ENCODE measurements around the gene FAM131C.
"Not testable (repeated sequence)": the region's sequence is repeated elsewhere in the genome, so short reads cannot be mapped to it uniquely, and the experiment has no call there.

The FAM131C gene

DNA sequence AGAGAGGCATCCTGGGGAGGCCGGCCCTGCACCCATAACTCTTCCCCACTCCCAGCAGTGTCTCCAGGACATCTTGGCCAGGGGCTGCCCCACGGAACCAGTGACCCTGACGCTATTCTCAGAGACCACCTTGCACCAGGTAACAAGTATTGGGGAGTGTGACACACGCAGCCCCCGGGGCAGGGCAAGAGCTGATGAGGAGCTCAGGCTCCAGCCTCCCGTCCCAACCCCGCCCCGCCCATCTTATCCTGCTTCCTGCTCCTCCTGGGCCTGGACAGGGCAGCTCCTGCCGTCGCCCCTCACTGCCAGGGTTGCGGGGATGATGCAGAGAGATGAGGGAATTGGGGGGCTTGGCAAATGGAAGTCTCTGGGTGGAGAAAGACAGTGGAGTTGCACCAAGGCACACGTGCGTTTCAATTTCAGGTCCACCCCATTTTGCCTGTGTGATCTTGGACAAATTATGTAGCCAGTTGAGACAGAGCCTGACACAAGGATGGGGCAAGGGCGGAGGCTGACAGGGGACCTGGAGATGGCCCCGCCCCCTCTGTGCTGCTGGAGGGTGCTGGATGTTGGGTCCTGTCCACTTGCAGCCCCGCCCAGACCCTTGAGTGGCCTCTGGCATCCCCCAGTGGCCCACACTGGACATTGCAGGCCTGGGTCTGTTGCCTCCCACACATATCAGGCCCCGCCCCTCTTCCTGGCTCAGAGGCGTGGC lies 40.9 kb downstream of the FAM131C start:
- DNase-seq, result peak; percentile 67

DNA sequence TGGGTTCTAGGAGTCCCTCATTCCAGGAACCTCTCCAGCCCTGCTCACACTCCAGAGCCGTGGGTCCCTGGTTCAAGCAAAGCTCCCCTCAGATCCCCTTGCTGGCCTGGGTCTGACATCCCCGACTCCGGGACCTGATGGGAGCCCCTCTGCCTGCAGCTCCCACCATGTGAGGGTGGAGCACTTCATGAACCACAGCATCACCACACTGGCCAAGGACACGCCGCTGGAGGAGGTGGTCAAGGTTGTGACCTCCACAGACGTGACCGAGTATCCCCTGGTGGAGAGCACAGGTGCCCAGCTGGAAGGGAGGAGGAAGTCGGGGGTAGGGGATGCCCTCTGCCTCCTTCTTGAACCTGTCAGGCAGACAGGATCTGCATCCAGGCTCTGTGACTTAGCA lies 41.9 kb downstream of the FAM131C start:
- DNase-seq, result no peak

DNA sequence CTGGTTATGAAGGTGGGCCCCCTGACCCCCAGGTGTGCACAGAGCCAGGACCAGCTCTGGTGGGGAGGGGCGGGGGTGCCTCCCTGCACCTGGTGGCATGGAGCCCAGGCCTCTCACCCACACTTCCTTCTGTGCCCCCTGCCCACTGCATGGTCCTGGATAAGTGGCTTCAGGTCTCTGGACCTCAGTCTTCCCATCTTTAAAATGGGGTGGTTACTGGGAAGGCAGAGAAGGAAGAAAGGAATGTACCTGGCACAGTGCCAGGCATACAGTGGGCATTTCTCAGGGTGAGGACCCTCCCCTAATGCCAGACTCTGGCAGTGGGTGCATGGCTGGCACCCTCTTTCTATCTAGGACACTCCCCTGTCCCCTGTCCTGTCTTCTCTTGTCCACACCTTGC lies 44.2 kb downstream of the FAM131C start:
- no peak for DNase-seq

DNA sequence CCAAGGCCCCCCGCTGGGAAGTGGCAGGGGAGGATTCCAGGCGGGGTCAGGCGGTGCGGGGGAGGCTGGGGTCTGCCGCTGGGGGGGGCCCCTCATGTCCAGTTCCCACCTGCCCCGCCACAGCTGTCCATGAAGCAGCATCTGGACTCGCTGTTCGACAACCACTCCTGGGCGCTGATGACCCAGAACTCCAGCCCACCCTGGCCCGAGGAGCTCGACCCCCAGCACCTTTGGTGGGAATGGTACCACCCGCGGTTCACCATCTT lies 44.5 kb downstream of the FAM131C start:
- not testable (repeated sequence) for DNase-seq

DNA sequence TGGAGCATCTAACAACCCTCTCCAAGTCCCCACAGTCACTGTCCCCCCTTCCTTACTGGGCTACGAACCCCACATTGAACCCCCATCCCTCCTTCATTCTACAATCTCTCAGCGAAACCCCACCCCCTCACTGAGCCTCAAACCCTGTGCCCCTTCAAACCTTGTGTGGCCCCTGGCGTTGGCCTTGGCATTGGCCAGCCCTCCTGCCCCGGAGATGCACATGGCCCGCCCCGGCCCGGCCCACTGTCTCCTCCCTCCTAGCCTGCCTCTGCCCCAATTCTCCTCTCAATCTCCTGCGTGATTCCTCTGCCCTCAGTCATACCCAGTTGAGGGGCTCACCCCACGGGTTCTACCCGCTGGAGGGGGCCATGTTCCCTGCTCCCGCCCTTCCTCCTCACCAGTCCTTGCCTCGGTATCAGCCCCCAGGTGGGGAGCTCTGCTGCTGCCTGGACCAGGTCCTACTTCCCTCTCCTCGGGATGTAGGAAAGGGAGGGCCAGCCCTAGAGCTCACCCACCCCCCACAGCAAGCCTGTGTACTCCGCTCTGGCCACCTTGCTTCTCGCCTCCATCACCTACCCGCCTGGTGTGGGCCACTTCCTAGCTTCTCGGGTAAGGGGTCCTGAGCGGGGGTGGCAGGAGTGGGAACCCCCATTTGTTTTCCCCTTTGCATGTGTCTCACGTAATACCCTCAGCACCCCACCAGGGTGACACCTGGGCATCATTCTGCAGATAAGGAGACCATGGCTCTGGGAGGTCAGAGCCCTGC lies 45.0 kb downstream of the FAM131C start:
- no peak for DNase-seq

DNA sequence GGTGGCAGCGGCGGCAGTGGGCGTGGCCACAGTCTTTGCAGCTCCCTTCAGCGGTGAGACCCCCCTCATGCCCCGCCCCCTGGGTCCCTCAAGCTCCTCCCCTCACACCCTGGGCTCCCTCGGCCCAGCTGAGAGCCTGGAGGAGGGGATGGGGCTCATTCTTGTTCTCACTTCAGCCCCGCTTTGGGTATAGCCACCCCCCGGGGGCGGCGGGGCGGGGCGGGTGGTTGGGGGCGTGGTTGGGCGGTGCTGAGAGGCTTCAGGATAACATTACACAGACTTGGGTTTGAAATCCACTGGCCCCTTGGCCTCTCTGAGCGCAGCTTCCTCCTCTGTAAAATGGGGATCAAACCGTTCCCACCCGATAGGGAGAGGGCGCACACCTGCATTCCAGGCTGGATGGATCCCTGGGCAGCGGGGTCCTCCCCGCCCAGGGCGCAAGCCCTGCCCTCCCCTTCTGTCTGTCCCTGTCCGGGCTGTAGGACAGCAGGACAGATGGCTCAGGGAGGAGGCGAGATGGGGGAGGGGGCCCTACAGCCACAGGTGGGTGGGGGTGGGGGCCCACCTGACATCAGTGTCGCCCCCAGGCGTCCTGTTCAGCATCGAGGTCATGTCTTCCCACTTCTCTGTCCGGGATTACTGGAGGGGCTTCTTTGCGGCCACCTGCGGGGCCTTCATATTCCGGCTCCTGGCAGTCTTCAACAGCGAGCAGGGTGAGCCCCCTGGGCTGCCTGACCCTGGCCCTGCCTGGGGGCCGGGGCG lies 46.5 kb downstream of the FAM131C start:
- DNase-seq, result no peak

DNA sequence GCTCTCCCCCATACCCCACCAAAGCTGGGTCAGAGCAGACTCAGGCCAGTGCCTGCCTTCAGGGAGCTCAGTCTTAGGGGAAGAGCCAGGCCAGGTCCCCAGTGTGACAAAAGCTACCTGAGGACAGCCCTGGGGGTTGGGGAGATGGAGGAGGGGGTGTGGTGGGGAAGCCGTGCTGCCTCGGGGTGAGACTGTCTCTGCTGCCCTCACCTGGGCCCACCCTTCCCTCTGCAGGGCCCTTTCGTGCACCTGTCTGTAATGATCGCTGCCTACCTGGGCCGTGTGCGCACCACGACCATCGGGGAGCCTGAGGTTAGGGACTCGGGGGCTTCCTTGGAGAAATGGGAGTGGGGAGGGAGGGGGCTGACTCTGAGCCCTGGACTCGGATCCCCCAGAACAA lies 47.1 kb downstream of the FAM131C start:
- DNase-seq, result not testable (repeated sequence)

DNA sequence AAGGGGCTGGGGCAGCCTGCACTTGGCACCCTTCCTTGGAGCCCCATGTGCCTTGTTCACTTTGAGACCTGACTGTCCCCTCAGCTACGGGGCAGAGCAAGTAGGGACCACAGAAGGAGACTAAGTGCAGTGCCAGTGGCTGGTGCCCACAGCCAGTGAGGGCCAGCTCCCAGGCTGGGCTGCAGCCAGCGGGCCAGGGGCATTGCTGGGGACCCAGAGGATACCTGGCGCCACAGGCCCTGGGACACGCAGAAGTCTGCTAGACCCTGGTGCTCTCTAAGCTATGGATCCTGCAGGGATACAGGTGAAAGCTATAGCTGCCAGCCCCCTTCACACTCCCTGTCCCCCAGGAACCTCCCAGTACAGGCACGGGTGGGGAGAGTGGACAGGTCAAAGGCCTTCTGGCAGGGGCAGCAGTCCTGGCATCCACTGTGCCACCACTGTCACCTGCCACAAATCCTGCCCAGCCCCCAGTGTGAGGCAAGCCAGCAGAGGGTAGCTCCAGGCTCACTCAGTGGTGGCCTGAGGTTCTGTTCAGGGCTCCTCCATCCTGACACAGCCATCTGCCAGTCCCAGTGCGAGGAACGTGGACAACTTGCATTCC lies 50.3 kb downstream of the FAM131C start:
- DNase-seq, result no peak

DNA sequence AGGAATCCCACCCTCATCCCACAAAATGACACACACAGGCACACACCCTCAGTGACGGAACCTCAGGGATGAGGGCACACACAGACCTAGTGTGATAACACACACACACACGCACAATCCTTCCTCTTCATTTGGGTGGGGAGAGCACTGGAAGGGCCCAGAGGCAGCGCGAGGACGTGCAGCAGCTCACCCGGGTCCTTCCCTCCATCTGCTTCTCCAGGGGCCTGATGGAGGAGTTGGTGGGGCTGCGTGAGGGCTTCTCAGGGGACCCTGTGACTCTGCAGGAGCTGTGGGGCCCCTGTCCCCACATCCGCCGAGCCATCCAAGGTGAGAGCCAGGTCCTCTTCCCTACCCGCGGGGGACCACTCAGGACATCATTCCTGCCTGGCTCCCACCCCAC lies 51.1 kb downstream of the FAM131C start:
- no peak for DNase-seq

DNA sequence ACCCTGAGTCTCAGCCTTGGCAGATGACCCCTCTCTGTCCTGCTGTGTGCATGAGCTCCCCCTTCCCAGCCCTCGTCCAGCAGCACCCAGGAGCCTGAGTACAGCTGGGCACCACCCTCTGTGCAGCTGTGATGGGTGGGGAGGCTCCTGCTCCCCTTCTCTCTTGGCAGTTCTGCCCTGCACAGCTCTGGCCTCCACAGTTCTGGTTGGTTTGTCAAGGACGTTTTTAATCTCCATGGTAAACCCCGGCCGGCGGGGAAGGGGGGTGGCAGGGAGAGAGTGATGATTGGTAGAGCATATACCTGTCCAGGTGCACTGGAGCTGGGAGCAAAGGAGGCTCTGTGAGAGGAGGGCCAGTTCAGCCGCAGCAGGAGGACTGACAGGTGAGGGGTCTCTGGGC lies 51.8 kb downstream of the FAM131C start, which contains the start of gene CLCNKA:
TSS of gene CLCNKA (plus strand) at position 356 of the 400 bp plus-strand sequence. CDS start 584 bp downstream, outside the sequence.
- DNase-seq, result no peak

DNA sequence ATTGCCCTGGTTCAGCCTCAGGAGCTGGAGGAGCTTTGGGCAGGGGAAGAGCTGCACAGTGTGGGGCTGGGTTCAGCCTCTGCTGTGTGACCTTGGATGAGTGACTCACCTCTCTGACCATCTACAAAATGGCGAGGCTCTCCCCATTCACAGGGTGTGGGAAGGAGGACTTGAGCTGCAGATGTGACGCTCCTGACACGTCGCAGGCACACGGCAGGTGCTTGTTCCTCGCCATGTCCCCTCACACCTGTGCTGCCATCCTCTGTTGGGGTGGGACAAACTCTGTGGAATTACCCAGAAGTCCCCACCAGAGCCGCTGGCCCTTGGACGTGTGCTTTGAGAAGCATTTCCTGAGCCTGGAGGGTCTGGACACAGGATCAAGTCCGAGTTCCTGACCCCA lies 52.6 kb downstream of the FAM131C start:
- not testable (repeated sequence) for DNase-seq

DNA sequence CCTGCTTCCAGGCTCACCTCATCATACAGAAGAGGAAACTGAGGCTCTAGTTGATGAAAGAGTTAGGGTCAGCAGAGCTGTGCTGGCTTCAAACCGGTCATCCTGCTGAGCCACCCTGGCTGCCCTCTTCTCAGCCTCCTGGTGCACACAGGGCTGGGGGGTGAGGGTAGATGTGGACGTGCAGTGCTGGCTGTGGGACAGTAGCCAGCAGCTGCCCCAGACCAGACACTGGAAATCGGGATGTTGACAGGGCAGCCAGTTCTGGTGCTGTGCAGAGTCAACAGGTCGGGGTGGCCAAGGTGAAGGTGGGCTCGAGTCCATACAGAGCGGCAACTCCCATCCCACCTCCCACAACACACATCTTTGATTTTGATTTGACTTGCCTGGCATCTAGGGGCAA lies 53.1 kb downstream of the FAM131C start:
- DNase-seq, result no peak

DNA sequence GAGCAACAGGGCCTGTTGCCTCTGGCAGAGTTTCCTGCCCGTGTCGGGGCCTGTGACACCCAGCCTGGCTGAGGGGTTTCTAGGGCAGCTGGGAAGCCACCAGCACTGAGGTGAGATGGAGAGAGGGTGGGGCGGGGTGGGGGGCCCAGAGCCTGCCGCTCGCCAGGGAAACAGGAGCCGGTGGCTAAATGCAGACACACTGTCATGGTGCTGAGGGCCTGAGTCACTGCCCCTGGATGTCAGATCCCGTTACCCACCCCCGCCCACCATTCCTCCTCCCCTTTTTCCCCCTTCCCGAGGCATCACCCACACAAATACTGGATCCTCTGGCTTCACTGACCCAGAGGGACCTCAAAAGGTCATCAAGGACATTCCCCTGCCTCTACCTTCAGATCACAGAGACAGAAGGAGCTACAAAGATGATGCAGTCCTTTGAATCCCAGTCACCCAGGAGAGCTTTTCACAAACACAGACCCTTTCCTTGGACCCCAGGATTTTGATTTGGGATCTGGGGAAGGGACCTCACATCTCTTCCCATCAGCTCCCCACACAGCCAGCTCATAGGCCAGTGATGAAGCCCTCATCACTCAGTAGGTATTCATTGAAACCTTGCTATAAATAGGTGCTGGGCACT lies 53.7 kb downstream of the FAM131C start:
- DNase-seq, result no peak

DNA sequence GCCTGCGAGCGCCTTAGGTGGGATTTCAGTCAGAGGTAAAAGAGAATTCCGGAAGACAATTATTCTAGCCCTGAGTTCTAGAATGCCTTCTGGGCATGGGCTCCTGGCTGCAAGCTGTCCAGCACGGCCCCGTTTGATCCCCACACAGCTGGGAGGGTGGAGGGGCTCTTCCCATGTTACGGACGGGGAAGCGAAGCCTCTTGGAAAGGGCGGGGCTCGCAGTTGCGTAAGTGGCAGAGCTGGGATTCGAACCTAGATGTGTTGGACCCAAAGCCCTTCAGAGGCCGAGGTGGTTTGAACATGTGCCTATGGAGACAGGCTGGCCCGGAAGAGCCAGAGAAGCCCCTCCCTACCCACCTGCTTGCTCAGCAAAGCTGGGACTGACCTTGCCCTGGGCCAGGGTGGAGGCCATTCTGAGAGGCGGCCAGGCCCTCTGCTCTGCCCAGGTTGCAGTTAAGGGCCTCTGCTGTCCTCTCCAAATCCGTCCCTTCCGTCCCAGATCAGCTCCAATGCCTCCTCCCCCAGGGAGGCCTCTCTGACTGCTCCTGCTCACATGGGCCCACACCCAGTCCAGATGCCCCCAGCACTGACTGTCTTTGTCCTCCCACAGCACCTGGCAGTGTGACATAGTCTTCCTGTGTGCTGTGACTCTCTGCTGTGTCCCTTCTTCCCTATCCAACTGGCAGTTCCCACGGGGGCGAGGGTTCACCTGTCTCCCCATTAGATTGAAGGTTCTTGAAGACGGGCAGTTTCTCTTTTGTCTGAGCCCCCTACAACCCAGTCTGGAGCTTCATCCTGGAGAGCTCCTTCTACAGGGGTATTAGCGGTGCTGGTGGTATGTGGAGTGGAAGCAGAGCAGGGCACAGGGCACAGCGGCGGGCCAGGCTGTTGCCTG lies 54.5 kb downstream of the FAM131C start:
- no peak for DNase-seq

DNA sequence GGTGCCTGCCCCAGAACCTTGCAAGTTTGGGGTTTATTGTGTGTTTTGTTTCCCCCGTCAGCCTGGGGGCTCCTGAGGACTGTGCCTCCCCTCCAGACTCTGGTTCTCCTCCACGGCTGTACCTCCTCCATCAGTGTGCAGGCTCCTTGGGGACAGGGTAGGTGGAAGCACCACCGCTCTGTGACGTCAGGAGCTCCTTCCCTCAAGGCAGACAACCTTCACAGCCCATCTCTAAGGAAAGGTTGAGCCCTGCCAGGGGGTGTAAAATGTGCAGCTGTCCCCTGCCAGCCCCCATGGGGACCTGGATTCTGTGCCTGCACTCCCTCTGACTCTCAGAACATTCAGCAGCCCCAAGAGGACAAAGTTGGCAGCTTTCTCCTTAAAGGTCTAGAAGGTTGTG lies 55.1 kb downstream of the FAM131C start:
- DNase-seq, result no peak

DNA sequence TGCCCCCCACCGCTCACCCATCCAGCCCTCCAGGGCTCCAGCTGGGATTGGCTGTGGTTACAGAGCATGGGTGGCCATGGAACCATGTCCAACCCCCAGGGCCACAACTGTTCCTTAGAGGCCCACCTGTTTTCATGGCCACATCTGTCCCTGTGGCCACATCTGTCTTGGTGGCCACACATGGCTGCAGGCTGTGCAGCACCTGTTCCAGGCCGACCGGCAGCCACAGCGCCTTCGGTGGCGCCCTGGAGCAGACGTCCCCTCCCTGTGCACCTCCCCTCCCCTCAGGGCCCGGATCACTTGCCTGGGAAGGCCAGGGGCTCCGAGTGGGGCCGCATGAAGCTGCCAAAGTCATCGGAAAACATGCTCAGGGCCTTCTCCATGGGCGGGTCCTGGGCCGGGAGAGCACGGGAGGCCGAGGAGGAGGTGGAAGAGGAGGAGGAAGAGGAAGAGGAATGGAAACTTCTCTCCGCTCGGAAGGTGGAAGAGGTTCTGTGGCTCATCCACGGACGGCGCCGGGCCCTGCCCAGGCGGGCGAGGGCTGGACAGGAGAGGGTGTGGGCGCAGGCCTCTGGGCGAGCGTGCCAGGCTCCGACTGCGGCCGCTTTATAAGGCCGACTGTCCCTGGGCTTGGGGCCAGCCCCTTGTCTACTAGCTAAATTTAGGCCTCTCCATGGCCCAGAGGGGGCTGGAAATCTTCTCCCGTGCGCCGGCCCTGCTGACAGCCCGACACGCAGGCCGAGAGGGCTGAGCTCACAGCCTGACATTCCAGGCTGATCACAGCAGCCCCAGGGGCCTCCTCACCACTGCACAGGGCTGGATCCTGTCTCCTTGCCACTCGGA lies 55.8 kb downstream of the FAM131C start, which contains the start of gene HSPB7:
TSS of gene HSPB7 (minus strand) at position 583 of the 843 bp plus-strand sequence. CDS start at position 503, 80 bp downstream.
- DNase-seq, result peak; percentile 23

DNA sequence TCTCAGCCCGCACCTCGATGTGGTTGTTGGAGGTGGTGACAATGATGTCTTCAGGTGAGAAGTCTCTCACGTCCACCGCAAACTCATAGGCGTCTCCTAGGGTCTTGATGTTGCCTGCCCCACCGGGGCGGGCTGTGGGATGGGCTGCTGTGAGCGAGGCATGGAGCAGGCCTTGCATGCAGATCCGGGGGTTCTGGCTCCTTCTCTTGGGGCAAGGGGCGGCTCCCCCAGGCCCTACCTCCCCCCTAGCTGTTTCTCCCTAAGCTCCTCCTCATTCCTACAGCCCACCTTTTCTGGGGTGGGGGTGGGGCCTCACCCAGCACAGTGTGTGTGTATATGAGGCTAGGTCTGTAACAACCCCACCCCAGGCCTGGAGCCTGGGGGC lies 56.4 kb downstream of the FAM131C start:
- DNase-seq, result no peak

DNA sequence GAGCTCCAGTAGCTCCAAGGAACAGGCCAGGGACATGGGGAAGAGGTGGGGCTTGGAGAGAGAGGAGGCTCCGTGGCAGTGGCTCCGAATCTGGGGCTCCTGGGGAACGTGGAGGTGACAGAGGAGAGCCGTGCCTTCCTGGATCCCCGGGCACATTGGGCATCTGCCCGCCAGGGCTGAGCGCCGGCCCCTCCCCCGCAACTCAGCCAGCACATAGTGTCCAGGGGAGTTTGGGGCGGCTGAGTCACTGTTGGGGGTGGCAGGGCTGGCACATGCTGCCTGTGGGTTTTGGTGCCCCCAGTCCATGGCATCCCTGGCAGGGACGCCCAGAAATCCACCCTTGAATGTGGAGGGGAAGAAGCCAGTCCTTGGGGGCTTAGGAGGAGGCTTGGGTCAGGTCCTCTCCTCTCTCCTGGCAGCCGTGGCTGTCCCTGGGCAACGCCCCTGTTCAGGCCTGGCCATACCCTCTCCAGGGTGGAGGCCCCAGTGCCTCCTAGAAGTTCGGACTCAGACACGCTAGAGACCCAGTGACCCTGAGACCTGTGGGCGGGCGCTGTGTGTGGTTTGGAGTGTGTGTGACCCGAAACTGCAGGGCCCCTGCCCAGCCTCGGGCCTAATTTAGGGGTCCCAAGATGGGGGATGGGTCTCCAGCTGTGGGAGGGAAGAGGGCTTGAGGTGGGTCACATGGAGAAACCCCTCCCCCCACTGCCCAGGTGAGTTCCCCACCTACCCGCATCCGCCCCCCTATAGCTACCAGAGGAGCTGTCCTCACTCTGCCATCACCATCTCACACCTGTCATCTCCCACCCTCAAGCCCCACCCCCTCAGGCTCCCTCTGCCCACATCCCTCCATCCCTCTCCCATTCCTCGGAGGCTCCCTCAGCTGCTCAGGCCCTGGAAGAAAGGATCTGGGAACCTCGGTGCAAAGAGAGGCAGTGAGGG lies 57.2 kb downstream of the FAM131C start:
- no peak for DNase-seq

DNA sequence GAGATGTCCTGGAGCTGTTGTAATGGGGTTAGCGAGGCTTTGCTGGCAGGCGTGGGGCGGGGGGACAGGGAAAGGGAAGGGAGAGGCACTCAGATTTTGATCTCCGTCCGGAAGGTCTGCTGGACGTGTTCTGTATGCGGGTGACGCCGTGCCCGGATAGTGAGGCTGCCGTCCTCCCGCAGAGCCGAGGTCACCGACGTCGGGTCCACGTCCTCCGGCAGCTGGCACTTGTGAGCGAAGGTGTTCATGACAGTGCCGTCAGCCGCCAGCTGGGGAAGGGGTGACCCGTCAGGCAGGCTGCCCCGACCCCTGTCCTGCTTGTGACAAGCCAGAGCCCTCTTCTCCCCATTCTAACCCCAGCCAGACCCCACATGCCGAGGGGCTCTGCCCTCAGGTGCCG lies 58.0 kb downstream of the FAM131C start:
- DNase-seq, result no peak
